Measurements from ENCODE around the gene AMZ1. TPM values are rescaled to one million over a fixed set of nuclear protein-coding genes. Genes with fewer than 3 reads are reported as not detected.
A peak's percentile ranks its signal among the peaks of the same experiment; 100 is the strongest.

Gene AMZ1
- total and polyA plus RNA-seq, 11 donors = 0.01 to 0.48 (median 0.05) TPM; not detected in 6

- 92 to 98% (median 96%) methylated on average over 10 of the region's 10 CpGs for WGBS, 4 donors
- no peak for ATAC-seq
- no peaks in the 10 kb centered on the region for H3K27me3 ChIP-seq
These were observed 66.9 kb downstream of the AMZ1 start for GRCh38 chr7:2754912-2755311.

GRCh38 chr7:2755531-2755930 lies 67.5 kb downstream of the AMZ1 start:
- Histone ChIP-seq H3K4me3 (no peak overlapping the region), H3K4me1 (peaks cover 9 to 51% (median 36%) of the 10 kb centered on the region in 12 donors), H3K36me3 (peaks cover 0 to 5% (median 0%) of the 10 kb centered on the region in 9 donors), H3K27ac (peak overlapping the region in 1 of 12 donors; percentile 93), H3K27me3 (no peaks in the 10 kb centered on the region), H3K9me3 (peaks cover 0 to 6% (median 0%) of the 10 kb centered on the region in 12 donors)
- no peak for DNase-seq
- intact Hi-C loops (cut with DNase I) = loop anchor here in 1 of 10 donors (10.0 kb wide), 1 partner anchor 69 kb away; no protein-coding TSS in a partner anchor
- no peak for TF ChIP-seq CTCF (IDR thresholded peaks at IDR 0.05)
- ATAC-seq = no peak

More at GRCh38 chr7:2754912-2755311, 66.9 kb downstream of the AMZ1 start:
- intact Hi-C loops (cut with DNase I) = loop anchor here in 1 of 10 donors (10.0 kb wide), 1 partner anchor 70 kb away; no protein-coding TSS in a partner anchor
- Histone ChIP-seq H3K27ac (peak overlapping the region in 1 of 12 donors; percentile 93), H3K36me3 (peaks cover 0 to 5% (median 0%) of the 10 kb centered on the region in 9 donors), H3K9me3 (peaks cover 0 to 6% (median 0%) of the 10 kb centered on the region in 12 donors), H3K4me1 (peaks cover 9 to 45% (median 30%) of the 10 kb centered on the region in 12 donors), H3K4me3 (no peak overlapping the region)
- DNase-seq = no peak
- TF ChIP-seq POLR2A (IDR thresholded peaks at IDR 0.05) (no peak), CTCF (IDR thresholded peaks at IDR 0.05) (no peak)

GRCh38 chr7:2757361-2757903 lies 69.4 kb downstream of the AMZ1 start:
- Histone ChIP-seq H3K9me3 (peaks cover 0 to 6% (median 0%) of the 10 kb centered on the region in 12 donors), H3K27ac (peak overlapping the region; percentile 20 to 98 (median 84)), H3K27me3 (no peaks in the 10 kb centered on the region), H3K4me3 (peak overlapping the region in 2 of 12 donors; percentile 1 to 14), H3K4me1 (peaks cover 16 to 60% (median 51%) of the 10 kb centered on the region in 12 donors), H3K36me3 (peaks cover 0 to 5% (median 0%) of the 10 kb centered on the region in 9 donors)
- 37 to 57% (median 50%) methylated on average over 11 of the region's 11 CpGs for WGBS, 4 donors
- ATAC-seq (peak in 2 of 4 donors; percentile 7 to 11), DNase-seq (peak in 3 of 5 donors; percentile 49 to 64 (median 59))
- intact Hi-C loops (cut with DNase I) = loop anchor here in 1 of 10 donors (10.0 kb wide), 1 partner anchor 67 kb away; no protein-coding TSS in a partner anchor
- TF ChIP-seq POLR2A (IDR thresholded peaks at IDR 0.05) (no peak), CTCF (IDR thresholded peaks at IDR 0.05) (no peak)

DNA sequence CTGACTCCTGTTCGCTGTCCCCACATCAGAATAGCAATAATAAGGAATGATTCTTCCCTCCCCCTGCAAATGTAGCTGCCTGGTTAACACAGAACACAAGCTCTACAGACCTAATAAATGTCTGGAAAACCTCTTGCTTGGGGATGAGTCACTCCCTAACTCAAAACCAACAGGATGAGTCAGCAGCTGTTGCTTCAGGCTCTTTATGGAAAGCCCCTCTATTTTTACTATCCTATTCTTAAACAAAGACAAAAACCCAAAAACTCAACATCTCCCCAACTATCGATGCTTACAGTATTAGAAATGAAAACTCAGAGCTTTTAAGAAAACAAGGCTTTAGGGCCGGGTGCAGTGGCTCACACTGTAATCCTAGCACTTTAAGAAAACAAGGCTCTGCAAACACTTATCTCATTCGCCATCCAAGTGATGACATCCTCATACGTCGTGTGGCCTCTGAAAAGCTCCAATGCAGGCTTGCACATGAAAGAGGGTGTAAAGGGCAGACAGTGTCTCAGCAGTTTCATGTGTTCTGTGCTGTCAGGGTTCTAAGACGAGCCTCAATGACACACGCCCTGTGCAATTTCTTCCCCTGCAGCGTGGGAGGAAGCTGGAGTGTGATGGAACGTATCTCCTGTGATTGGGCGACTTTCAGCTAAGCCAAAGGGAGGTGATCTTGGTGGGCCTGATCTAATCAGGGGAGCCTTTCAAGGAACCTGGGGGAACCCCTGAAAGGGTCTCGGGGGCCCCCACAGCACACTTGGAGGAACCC lies 70.1 kb downstream of the AMZ1 start:
- TF ChIP-seq CTCF (IDR thresholded peaks at IDR 0.05) (no peak), POLR2A (IDR thresholded peaks at IDR 0.05) (no peak)
- Histone ChIP-seq H3K27me3 (no peaks in the 10 kb centered on the region), H3K4me3 (peak overlapping the region in 4 of 12 donors; percentile 1 to 19 (median 13)), H3K27ac (peak overlapping the region; percentile 18 to 98 (median 84)), H3K9me3 (peaks cover 0 to 6% (median 0%) of the 10 kb centered on the region in 12 donors), H3K36me3 (peaks cover 0 to 5% (median 0%) of the 10 kb centered on the region in 9 donors), H3K4me1 (peaks cover 16 to 65% (median 54%) of the 10 kb centered on the region in 12 donors)
- intact Hi-C loops (cut with DNase I) = loop anchor here in 1 of 10 donors (10.0 kb wide), 1 partner anchor 67 kb away; no protein-coding TSS in a partner anchor
- peak; percentile 13 to 65 (median 42) for ATAC-seq
- WGBS, 4 donors = 44 to 56% (median 50%) methylated on average over 12 of the region's 12 CpGs
- peak in 3 of 5 donors; percentile 44 to 52 (median 48) for DNase-seq
